Dedifferentiated amniotic fluid mesenchymal stem cell (primary cell): Measurements from ENCODE around the gene GPD1.
"Not testable (repeated sequence)": the region's sequence is repeated elsewhere in the genome, so short reads cannot be mapped to it uniquely, and the experiment has no call there.

Experiments
- DNase-seq: peaks from one replicate; pipeline ENCODE4 v3.0.0-alpha.2; 2016; ENCODE audit errors: extremely low spot score

GPD1 gene

DNA sequence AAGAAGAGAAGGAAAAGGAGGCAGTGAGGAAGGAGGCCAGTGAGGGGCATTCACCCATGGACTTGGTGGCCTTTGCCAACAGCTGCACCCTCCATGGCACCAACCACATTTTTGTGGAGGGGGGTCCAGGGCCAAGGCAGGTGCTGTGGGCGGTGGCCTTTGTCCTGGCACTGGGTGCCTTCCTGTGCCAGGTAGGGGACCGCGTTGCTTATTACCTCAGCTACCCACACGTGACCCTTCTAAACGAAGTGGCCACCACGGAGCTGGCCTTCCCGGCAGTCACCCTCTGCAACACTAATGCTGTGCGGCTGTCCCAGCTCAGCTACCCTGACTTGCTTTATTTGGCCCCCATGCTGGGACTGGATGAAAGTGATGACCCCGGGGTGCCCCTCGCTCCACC, 30.1 kb upstream of the GPD1 start:
- DNase-seq = no peak

DNA sequence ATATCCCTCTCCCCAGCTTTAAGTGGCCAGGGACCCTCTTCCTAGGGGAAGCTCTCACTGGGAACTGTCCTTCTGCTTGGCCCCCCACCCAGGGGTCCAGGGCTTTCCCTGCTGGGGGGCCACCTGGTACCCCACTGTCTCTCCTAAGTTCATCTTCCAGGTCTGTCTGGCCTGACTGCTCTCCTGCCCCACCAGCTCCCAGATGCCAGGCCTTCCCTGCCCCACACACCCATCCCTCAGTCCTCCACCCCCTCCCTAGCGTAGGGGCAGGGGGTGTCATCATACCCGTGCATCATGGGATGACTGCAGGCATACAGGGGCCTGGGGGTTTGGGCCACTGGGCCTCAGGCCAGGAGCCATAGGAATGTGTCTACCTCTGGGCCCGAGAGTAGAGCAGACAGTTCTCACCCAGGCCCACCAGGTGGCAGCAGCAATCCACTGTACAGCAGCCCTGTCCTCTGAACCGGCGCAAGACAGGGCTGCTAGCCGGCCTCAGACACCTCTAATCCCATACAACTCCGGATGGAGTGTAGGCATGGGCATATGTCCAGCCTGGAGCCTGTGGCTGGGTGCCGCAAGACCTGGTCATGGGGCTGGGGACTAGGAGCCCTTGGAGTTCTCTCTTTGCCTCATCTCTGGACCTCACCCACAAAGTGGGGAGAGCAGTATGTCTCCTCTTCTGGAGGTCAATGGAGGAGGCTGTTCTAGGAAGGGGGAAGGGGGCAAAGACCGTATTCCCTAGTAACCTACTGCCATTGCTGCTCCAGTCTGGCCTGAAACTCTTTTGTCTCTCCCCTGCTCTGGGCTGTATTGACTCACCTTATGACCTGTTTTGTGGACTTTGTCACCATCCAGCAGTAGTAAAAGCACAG, 28.6 kb upstream of the GPD1 start:
- peak; percentile 81 for DNase-seq

DNA sequence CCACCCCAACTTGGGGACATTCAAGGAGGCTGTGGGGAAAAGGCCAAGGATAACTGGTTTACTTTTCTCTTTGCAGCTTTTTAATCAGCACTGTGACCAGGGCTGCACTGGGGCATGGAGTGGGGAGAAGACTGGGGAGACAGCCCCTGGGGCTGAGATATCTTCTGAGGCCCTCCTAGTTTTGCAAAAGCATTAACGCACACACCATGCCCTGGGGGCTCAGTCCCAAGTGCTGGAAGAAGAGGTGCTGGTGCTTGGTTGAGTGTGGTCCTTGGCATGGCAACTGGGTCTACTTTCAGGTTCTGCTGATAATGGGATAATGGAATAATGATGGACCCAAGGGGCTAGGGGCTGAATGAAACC, 28.0 kb upstream of the GPD1 start:
- no peak for DNase-seq

DNA sequence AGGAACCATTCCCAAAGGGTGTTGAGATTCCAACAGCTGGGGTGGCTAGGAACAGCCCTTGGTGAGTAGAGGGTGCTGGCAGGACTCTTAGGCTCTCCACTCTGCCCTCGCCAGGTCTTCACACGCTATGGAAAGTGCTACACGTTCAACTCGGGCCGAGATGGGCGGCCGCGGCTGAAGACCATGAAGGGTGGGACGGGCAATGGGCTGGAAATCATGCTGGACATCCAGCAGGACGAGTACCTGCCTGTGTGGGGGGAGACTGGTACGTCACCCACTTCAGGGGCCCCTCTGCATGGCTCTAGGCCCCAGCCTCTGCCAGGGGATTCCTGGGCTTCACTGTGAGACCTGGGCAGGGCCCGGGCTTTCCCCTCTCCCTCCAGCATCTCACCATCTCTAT, 26.7 kb upstream of the GPD1 start:
- DNase-seq = no peak

DNA sequence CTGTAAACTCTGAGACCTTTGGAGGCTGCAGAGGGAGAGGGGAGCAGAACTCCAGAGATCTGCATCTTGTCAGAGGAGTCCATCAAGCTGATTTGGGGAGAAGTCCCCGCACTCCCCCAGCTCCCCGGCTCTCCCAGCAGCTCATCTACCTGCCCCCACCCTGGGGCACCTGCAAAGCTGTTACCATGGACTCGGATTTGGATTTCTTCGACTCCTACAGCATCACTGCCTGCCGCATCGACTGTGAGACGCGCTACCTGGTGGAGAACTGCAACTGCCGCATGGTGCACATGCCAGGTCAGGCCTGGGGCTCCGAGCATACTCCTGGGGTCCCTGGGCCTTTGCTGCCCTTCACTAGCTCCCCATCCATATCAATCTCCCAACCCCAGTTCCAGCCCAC, 25.5 kb upstream of the GPD1 start:
- DNase-seq = no peak

DNA sequence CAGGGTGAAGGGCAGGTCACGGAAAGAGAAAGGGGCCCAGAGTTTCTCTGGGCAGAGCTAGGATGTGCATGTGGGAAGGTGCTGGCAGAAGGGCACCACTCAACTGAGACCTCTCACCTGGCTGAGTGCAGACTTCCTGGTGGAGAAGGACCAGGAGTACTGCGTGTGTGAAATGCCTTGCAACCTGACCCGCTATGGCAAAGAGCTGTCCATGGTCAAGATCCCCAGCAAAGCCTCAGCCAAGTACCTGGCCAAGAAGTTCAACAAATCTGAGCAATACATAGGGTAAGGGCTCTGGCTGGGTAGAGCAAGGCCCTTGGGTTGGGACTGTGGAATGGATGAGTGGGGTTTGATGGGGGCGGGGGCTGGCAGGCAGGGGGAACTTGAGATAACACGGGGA, 24.0 kb upstream of the GPD1 start:
- no peak for DNase-seq

DNA sequence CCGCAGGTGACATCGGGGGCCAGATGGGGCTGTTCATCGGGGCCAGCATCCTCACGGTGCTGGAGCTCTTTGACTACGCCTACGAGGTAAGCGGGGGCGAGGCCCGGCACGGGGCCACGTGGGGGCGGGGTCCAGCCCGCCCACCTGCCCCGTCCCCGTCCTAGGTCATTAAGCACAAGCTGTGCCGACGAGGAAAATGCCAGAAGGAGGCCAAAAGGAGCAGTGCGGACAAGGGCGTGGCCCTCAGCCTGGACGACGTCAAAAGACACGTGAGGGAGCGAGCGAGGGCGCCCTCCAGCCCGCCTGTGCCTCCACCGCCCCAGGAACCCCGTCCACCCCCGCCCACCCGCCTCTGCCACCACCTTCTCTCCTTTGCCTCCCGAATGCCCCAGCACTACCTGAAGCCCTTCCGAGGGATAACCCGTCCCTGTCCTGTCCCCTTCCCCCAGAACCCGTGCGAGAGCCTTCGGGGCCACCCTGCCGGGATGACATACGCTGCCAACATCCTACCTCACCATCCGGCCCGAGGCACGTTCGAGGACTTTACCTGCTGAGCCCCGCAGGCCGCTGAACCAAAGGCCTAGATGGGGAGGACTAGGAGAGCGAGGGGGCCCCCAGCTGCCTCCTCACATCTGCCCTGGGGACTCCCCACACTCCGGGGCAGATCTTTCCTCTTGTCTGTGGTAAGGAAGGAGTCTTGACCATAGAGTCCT, 22.6 kb upstream of the GPD1 start:
- no peak for DNase-seq

DNA sequence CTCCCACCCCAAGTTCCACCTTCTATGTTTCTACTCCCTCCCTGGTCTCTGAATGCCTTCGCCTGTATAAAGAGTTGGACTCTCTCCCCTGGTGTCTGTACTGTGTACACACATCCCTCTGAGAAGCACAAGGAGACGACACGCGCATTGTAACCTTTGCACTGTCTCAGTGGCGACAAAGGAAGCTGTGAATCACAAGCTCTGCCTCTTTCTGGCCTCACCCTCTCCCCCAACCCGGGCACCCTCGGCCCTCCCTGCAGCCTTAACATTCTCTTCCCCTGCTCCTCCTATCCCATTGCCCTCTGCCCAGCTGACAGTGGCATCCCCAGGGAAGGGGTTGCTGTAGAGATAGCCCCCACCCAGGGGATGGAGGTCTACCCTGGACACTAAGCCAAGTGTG, 21.2 kb upstream of the GPD1 start:
- no peak for DNase-seq

DNA sequence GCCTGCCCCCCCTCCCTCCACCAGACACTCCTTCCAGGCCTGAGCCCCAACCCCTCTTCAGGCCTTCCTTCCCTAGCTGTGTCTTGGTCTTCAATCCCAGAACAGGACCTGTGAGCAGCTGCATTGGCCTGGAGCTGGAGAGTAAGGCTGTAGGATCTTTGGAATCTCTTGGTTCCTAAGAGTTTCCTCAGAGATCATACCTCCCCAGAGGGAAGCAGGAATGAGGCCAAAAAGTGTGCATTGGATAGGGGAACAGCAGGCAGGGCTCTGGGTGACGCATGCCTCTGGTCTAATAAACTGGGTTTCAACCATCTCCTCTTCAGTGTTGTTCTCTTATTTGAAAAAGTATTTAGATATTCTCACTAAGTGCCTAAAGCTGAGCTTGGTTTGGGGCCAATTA, 20.5 kb upstream of the GPD1 start:
- no peak for DNase-seq

DNA sequence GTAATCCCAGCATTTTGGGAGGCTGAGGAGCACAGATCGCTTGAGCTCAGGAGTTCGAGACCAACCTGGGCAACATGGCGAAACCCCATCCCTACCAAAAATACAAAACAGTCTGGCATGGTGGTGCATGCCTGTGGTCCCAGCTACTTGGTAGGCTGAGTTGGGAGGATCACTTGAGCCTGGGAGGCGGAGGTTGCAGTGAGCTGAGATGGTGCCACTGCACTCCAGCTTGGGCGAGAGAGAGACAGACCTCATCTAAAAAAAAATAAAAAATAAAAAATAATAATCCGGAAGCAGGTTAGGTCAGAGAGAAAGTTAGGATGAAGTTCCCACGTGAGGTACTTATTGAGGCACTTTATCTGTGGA, 19.4 kb upstream of the GPD1 start:
- DNase-seq = not testable (repeated sequence)

DNA sequence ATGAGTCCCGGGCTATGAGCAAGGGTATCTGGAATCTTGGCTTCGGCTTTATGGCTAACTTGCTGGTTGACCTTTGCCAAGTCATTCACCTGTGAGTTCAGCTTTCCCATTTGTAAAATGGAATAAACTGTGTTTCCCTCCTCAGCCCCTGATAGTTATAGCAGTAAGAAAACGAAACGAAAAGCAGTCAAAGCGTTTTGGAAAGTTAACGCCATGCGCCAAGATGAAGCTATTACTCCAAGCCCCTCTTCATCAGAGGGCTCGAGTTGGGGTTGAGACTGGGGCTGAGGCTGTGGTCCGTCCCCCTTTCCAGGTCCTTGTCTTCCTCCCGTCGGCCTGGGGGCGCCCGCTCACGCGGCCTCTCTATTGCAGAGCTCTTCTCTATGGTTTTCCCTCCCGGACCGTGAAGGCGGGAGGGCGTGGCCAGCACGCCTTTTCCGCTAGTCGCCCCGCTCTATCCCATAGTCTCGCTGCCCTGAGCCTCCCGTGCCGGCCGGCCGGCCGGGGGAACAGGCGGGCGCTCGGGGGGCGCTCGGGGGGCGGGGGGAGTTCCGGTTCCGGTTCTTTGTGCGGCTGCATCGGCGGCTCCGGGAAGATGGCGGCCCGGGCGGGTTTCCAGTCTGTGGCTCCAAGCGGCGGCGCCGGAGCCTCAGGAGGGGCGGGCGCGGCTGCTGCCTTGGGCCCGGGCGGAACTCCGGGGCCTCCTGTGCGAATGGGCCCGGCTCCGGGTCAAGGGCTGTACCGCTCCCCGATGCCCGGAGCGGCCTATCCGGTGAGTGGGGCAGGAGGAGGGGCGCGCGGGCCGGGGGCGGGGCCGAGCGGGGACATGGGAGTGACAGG, 18.8 kb upstream of the GPD1 start, which contains the start of gene SMARCD1:
Gene SMARCD1 (plus strand): TSS at position 568 of the 840 bp plus-strand sequence. CDS start 28 bp downstream, at position 596.
- peak; percentile 80 for DNase-seq

DNA sequence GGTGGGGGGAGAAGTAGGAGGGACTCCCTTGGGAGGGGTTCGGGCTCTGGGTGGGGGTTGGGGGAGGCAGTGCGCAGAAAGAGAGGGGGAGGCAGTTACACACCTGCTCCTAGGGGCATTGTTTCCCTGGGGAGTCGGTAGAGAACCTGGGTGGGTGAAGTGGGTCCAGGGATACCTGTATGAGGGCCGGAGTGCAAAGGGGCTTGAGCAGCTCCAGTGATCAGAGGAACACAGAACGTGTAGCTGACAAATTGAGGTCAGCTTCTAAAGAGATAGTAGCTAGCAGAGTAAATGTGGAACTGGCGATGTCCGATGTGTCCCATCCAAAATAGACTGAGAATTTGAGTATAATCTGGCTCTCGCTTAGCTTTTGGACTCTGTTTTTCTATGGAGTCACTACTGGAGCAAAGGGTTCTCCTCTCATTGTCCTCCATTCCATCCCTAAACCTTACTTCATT, 18.2 kb upstream of the GPD1 start:
- no peak for DNase-seq

DNA sequence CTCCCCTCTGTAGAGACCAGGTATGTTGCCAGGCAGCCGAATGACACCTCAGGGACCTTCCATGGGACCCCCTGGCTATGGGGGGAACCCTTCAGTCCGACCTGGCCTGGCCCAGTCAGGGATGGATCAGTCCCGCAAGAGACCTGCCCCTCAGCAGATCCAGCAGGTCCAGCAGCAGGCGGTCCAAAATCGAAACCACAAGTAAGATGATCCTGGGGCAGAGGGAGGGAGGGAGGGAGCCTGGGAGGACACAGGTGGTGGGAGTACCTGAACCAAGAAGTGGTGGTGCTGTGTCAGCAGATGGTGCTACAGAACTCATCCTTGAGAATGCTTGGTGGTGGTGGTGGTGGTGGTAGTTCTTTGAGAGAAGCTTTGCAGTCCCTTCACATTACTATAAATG, 17.7 kb upstream of the GPD1 start:
- DNase-seq = no peak

DNA sequence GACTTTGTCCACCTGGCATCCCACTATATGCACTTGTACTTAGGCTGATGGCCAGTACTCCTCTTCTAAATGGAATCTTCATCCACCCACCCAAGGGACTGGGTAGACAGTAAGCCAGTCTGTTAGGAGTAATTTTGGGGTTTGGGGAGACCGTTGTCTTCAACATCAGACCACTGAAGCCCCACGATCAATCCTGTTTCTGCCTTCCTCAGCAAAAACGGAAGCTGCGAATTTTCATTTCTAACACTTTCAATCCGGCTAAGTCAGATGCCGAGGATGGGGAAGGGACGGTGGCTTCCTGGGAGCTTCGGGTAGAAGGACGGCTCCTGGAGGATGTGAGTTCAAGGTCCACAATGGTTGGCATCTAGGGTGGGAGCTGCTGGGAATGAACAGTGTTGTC, 16.7 kb upstream of the GPD1 start:
- DNase-seq = no peak

DNA sequence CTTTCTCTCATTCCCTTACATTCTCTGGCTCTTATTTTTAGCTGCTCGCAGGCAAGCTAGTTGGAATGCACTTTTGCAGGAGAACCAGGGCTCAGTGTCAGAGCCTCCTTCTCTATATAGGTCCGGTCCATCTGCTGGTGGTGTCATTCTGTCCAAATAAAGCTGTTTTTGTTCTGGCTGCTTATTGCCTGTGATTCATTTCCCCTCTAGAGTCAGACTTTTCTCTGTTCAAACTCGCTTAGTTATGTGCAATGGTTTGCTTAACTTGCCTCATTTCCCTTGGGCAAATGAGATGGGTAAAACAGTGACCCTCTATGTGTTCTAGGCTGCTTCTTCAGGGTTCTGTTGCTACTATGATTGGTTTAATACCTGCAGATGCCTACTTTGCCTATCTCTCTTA, 15.8 kb upstream of the GPD1 start:
- DNase-seq = no peak

DNA sequence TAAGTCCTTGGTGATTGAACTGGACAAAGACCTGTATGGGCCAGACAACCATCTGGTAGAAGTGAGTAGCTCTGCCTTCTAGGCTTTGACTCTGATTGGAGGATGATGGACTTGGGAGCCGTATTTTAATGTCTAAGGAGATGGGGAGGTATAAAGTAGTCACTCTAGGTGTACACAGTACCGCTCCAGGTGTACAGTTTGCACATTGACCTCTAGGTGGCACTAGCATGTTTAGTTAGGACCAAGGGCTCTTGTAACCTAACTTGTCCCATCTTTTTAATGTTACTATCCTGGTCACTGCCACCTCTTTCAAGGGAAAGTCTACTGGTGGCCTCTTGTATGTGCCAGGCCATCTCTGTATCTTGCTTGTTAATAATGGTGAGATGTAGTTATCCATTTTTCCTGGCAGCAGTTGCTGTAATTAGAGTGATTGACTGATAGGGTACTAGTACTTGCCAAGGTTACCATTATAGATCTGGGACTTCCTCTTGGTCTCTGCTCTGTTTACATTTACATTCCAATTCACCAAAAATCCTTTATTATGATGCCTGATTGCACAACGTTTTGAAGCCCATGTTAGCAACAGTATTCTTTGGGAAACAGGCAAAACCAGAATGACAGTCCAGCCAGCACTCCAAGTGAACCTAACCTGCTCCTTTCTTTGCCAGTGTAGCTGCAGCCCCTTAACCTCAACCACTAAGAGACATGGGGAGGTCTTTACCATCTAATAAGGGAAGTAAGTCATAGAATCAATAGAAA, 15.1 kb upstream of the GPD1 start:
- no peak for DNase-seq

DNA sequence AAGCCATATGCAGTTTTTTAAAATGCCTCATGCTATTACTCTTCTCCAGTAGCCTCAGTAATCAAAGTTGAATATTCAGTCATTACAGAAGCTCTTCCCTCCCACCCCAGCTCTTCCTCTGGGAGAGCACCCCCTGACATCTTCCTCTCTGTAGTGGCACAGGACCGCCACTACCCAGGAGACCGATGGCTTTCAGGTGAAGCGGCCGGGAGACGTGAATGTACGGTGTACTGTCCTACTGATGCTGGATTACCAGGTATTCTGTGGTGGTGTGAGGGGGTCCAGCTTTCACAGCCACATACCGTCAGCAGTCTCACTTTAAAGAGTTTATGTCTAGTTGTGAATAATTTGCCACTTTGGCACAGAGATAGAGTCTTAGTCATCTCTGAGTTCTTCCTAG, 14.1 kb upstream of the GPD1 start:
- no peak for DNase-seq

DNA sequence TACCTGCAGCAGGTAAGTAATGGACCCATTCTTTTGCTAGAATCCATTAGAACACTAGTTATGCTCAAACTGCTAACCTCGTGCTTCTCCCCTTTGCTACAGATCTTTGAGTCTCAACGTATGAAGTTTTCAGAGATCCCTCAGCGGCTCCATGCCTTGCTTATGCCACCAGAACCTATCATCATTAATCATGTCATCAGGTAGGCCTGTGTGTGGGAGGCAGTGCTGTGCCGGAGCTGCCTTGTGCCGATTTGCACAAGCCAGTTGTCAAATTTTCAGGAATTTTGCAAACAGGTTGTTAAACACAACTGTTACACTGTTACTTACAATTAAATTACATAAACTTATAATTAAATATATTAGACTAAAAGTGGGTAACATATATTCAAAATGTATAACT, 13.4 kb upstream of the GPD1 start:
- DNase-seq = no peak

DNA sequence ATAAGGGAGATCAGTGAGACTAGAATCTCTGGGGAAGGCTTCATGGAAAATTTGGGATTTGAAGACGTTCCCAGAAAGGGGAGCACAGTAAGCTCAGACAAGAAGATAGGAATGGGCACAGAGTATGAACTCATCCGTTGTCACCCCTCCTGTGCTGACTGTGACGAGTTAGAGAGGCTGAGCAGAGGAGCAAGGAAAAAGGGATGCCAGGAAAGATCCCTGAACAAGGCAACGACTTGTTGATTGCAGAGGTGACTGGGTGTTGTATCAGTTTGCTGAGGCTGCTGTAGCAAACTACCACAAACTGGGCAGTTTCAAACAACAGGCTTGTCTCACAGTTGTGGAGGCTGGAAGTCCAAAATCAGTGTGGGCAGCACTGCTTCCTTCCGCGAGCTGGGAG, 5.9 kb upstream of the GPD1 start:
- DNase-seq = no peak

DNA sequence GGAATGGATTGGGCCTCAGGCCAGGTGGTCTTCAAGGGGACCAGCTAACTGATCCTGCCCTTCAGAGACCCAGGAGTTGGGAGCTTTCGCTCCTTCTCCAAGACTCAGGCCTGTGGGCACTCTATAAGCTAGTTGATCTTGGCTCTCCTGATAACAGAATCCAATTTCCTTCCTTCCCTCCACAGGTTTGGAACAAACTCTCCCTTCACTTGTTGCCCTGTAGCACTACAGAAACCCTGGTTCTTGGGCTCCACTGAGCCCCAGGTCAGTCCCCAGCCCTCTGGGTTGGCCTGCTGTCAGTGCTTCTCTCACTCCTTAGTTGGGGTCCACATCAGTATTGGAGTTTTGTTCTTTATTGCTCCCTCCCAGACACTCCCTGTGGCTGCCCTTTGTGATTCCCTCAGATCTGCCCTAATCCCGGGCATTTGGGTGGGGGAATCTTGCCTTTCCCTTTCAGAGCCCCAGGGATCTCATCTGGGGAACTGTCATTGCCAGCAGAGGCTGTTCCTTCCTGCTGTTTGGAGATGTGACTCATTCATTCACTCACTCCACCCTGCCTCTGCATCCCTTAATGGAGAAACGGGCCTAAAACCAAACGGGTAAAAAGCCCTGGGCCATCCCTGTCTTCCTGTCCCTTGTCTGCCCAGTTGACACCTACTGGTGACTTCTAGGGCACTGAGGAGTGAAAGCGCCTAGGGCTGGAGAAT, 4.4 kb upstream of the GPD1 start:
- DNase-seq = peak; percentile 45

DNA sequence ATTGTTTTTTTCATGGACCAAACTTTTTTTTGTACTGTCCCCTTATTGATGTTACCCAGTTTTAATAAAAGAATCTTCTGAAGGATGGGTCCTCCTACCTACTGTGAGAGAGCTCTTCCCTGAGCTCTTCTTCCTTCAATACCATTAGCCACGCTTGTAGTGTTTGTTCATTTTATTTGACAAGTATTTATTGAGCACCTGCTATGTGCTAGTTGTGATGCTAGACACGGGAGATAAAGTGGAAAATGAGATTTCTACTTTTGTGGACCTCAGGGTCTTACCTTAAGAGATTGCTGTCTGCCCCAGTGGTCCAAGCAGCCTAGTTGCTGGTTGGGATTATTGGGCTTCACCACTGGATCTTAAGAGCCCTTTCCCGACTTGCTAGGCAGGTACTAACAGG, 3.2 kb upstream of the GPD1 start:
- DNase-seq = no peak
